ENCODE measurements around the gene CIZ1. TPM values are rescaled to one million over a fixed set of nuclear protein-coding genes. Genes with fewer than 3 reads are reported as not detected.

CIZ1 gene
- polyA plus RNA-seq, 1 of the 3 experiments (the other 2 are of a cell fraction), result 37.0 TPM

- H3K4me1 ChIP-seq (ENCODE audit: control insufficient read depth in 1 of 2, insufficient read depth in 2 of 2, low read depth in 1 of 2, low read length in 1 of 2), result no peaks in the 10 kb centered on the region; a peak in 1 of 4 replicates
- peaks cover 16 to 47% of the 10 kb centered on the region in 2 experiments for H3K36me3 ChIP-seq (replicated peaks in 1 of 2; ENCODE audit: control insufficient read depth in 1 of 2, insufficient read depth in 2 of 2, low read length in 1 of 2)
- DNase-seq, result no peak
- no peak overlapping the region for H3K27ac ChIP-seq (ENCODE audit: low read depth in 2 of 2, low read length in 1 of 2)
- H3K79me2 ChIP-seq (ENCODE audit: insufficient read depth), result no peaks in the 10 kb centered on the region; the same call in 1 of the 2 replicates
- WGBS (ENCODE audit: low lambda C conversion rate), result 100% methylated on average over 8 of the region's 8 CpGs
- H3F3A ChIP-seq (replicated peaks; ENCODE audit: insufficient read depth), result peaks cover 12% of the 10 kb centered on the region
- no peaks in the 10 kb centered on the region for H3K9me2 ChIP-seq
- no peaks in the 10 kb centered on the region for H4K20me1 ChIP-seq (ENCODE audit: insufficient read depth)
- H3K27me3 ChIP-seq (ENCODE audit: insufficient read depth), result no peaks in the 10 kb centered on the region
- H3K4me3 ChIP-seq (ENCODE audit: low read depth in 2 of 2, low read length in 1 of 2), result no peak overlapping the region
- ChIA-PET CTCF (interaction anchor here (1.0 kb wide), 1 partner anchor 52 kb away, joined by 5 read pairs; no protein-coding TSS in a partner anchor), POLR2A (no interaction called here)
- no peak overlapping the region for H2AFZ ChIP-seq (ENCODE audit: low read depth)
- H3K9me3 ChIP-seq, result no peaks in the 10 kb centered on the region
- H3K9ac ChIP-seq, result no peak overlapping the region
- TF ChIP-seq CTCF (IDR thresholded peaks at IDR 0.05) (no peak), JUND (IDR thresholded peaks at IDR 0.05) (no peak), FOSL2 (IDR thresholded peaks at IDR 0.05; ENCODE audit: borderline replicate concordance, low read depth) (no peak), GATA2 (CRISPR knock-in tag; IDR thresholded peaks at IDR 0.05) (no peak), ELF1 (IDR thresholded peaks at IDR 0.05) (no peak)
- no peak overlapping the region for H3K4me2 ChIP-seq
Observed at GRCh38 chr9:128169492-128169891, 21.9 kb downstream of the CIZ1 start.

GRCh38 chr9:128168731-128169308 lies 22.6 kb downstream of the CIZ1 start:
- no peaks in the 10 kb centered on the region for H4K20me1 ChIP-seq (ENCODE audit: insufficient read depth)
- H3K36me3 ChIP-seq (replicated peaks in 1 of 2; ENCODE audit: control insufficient read depth in 1 of 2, insufficient read depth in 2 of 2, low read length in 1 of 2), result peaks cover 10 to 45% of the 10 kb centered on the region in 2 experiments
- no peak overlapping the region for H3K4me2 ChIP-seq
- H3K4me1 ChIP-seq (ENCODE audit: control insufficient read depth in 1 of 2, insufficient read depth in 2 of 2, low read depth in 1 of 2, low read length in 1 of 2), result no peaks in the 10 kb centered on the region; a peak in 1 of 4 replicates
- POLR2A ChIA-PET, result no interaction called here
- CTCF ChIA-PET, result interaction anchor here (1.0 kb wide), 1 partner anchor 51 kb away, joined by 5 read pairs; no protein-coding TSS in a partner anchor
- 63% methylated on average over 8 of the region's 8 CpGs for WGBS (ENCODE audit: low lambda C conversion rate)
- H3K9ac ChIP-seq, result no peak overlapping the region
- H3K79me2 ChIP-seq (ENCODE audit: insufficient read depth), result no peaks in the 10 kb centered on the region; the same call in 1 of the 2 replicates
- H3F3A ChIP-seq (replicated peaks; ENCODE audit: insufficient read depth), result peaks cover 12% of the 10 kb centered on the region
- H2AFZ ChIP-seq (ENCODE audit: low read depth), result no peak overlapping the region
- TF ChIP-seq JUND (IDR thresholded peaks at IDR 0.05) (no peak), TCF12 (IDR thresholded peaks at IDR 0.05) (0 out of 2 replicates have a peak, but pooled peaks have one; percentile 37), PBX3 (IDR thresholded peaks at IDR 0.05) (peak; percentile 79)
- H3K9me2 ChIP-seq, result no peaks in the 10 kb centered on the region
- no peak for DNase-seq
- no peak overlapping the region for H3K27ac ChIP-seq (ENCODE audit: low read depth in 2 of 2, low read length in 1 of 2)
- no peaks in the 10 kb centered on the region for H3K9me3 ChIP-seq
- no peaks in the 10 kb centered on the region for H3K27me3 ChIP-seq (ENCODE audit: insufficient read depth)
- no peak overlapping the region for H3K4me3 ChIP-seq (ENCODE audit: low read depth in 2 of 2, low read length in 1 of 2)

- H3K36me3 ChIP-seq (replicated peaks in 1 of 2; ENCODE audit: control insufficient read depth in 1 of 2, insufficient read depth in 2 of 2, low read length in 1 of 2), result peaks cover 8 to 58% of the 10 kb centered on the region in 2 experiments
- WGBS (ENCODE audit: low lambda C conversion rate), result 100% methylated on average over 2 of the region's 4 CpGs
- CTCF ChIA-PET, result no interaction called here
- H3K9me3 ChIP-seq, result no peaks in the 10 kb centered on the region
- no peaks in the 10 kb centered on the region for H4K20me1 ChIP-seq (ENCODE audit: insufficient read depth)
- no peak overlapping the region for H2AFZ ChIP-seq (ENCODE audit: low read depth)
- no peak overlapping the region for H3K9ac ChIP-seq
- no peaks in the 10 kb centered on the region for H3K27me3 ChIP-seq (ENCODE audit: insufficient read depth)
- no peaks in the 10 kb centered on the region; the same call in none of the 2 replicates for H3K79me2 ChIP-seq (ENCODE audit: insufficient read depth)
- DNase-seq, result no peak
- no peak overlapping the region for H3K27ac ChIP-seq (ENCODE audit: low read depth in 2 of 2, low read length in 1 of 2)
- no peak overlapping the region for H3K4me3 ChIP-seq (ENCODE audit: low read depth in 2 of 2, low read length in 1 of 2)
- H3K4me1 ChIP-seq (ENCODE audit: control insufficient read depth in 1 of 2, insufficient read depth in 2 of 2, low read depth in 1 of 2, low read length in 1 of 2), result no peaks in the 10 kb centered on the region; a peak in 1 of 4 replicates
- TF ChIP-seq EZH2phosphoT487 (IDR thresholded peaks at IDR 0.05; ENCODE audit: borderline replicate concordance, low read depth) (no peak), FOSL2 (IDR thresholded peaks at IDR 0.05; ENCODE audit: borderline replicate concordance, low read depth) (no peak), TCF12 (IDR thresholded peaks at IDR 0.05) (no peak), SMC3 (IDR thresholded peaks at IDR 0.05; ENCODE audit: low read depth, low read length) (no peak), NFIC (IDR thresholded peaks at IDR 0.05; ENCODE audit: borderline replicate concordance) (no peak), TEAD4 (IDR thresholded peaks at IDR 0.05; ENCODE audit: borderline replicate concordance, insufficient read depth) (no peak), USF1 (IDR thresholded peaks at IDR 0.05; ENCODE audit: borderline replicate concordance, low read depth) (no peak)
- H3K9me2 ChIP-seq, result no peaks in the 10 kb centered on the region
- H3K4me2 ChIP-seq, result no peak overlapping the region
- peaks cover 6% of the 10 kb centered on the region for H3F3A ChIP-seq (replicated peaks; ENCODE audit: insufficient read depth)
- POLR2A ChIA-PET, result no interaction called here
Observed at GRCh38 chr9:128167209-128167608, 24.2 kb downstream of the CIZ1 start.

Data from SK-N-SH (cell line).